Measurements from ENCODE around the gene PDE1C. TPM values are rescaled to one million over a fixed set of nuclear protein-coding genes. Genes with fewer than 3 reads are reported as not detected.

Gene PDE1C
- total RNA-seq, 1 donor from 2014 or later, result 2.4 TPM

GRCh38 chr7:31939076-31939475, 131.1 kb downstream of the PDE1C start:
- no peak for DNase-seq (ENCODE audit: low spot score)

- no peak for DNase-seq (ENCODE audit: low spot score)
Observed at GRCh38 chr7:31938650-31939049, 131.6 kb downstream of the PDE1C start.

- DNase-seq (ENCODE audit: low spot score), result no peak
Observed at GRCh38 chr7:31937982-31938381, 132.2 kb downstream of the PDE1C start.

GRCh38 chr7:31935124-31936054, 134.8 kb downstream of the PDE1C start:
- DNase-seq (ENCODE audit: low spot score), result no peak

GRCh38 chr7:31934551-31934950, 135.7 kb downstream of the PDE1C start:
- no peak for DNase-seq (ENCODE audit: low spot score)

- no peak for DNase-seq (ENCODE audit: low spot score)
Observed at GRCh38 chr7:31933481-31933880, 136.7 kb downstream of the PDE1C start.

- DNase-seq (ENCODE audit: low spot score), result no peak
Observed at GRCh38 chr7:31926991-31927584, 143.1 kb downstream of the PDE1C start.

GRCh38 chr7:31925753-31926454, 144.3 kb downstream of the PDE1C start:
- DNase-seq (ENCODE audit: low spot score), result no peak

GRCh38 chr7:31924251-31924650, 146.0 kb downstream of the PDE1C start:
- DNase-seq (ENCODE audit: low spot score), result no peak

GRCh38 chr7:31922848-31923247, 147.4 kb downstream of the PDE1C start:
- no peak for DNase-seq (ENCODE audit: low spot score)

- DNase-seq (ENCODE audit: low spot score), result no peak
Observed at GRCh38 chr7:31921047-31921446, 149.2 kb downstream of the PDE1C start.

- DNase-seq (ENCODE audit: low spot score), result no peak
Observed at GRCh38 chr7:31919678-31920369, 150.4 kb downstream of the PDE1C start.

- no peak for DNase-seq (ENCODE audit: low spot score)
Observed at GRCh38 chr7:31918706-31919393, 151.4 kb downstream of the PDE1C start.

GRCh38 chr7:31917256-31917655, 153.0 kb downstream of the PDE1C start:
- DNase-seq (ENCODE audit: low spot score), result no peak

- DNase-seq (ENCODE audit: low spot score), result no peak
Observed at GRCh38 chr7:31910191-31910590, 160.0 kb downstream of the PDE1C start.

- no peak for DNase-seq (ENCODE audit: low spot score)
Observed at GRCh38 chr7:31906479-31907171, 163.6 kb downstream of the PDE1C start.

GRCh38 chr7:31903962-31904361, 166.2 kb downstream of the PDE1C start:
- no peak for DNase-seq (ENCODE audit: low spot score)

- DNase-seq (ENCODE audit: low spot score), result no peak
Observed at GRCh38 chr7:31899356-31899927, 170.8 kb downstream of the PDE1C start.

GRCh38 chr7:31896925-31897324, 173.3 kb downstream of the PDE1C start:
- DNase-seq (ENCODE audit: low spot score), result no peak

GRCh38 chr7:31894308-31894707, 175.9 kb downstream of the PDE1C start:
- no peak for DNase-seq (ENCODE audit: low spot score)
